OCI-M2 (cell line): Measurements from ENCODE around the gene SYCP2L.
"Not testable (repeated sequence)": the region's sequence is repeated elsewhere in the genome, so short reads cannot be mapped to it uniquely, and the experiment has no call there.

Experiments used
- DNase-seq: peaks from one replicate; lab custom pipeline; 2025; ENCODE audit not compliant: unreplicated experiment; lab: John Stamatoyannopoulos, UW

SYCP2L gene

GRCh38 chr6:10877871-10878270 is 9.0 kb upstream of the SYCP2L start:
- DNase-seq, result no peak

- DNase-seq, result no peak
Observed at GRCh38 chr6:10880366-10880765, 6.5 kb upstream of the SYCP2L start.

- DNase-seq, result not testable (repeated sequence)
Observed at GRCh38 chr6:10882253-10882630, 4.6 kb upstream of the SYCP2L start.

- DNase-seq, result no peak
Observed at GRCh38 chr6:10882657-10883171, 4.1 kb upstream of the SYCP2L start.

- no peak for DNase-seq
Observed at GRCh38 chr6:10883312-10884244, 3.3 kb upstream of the SYCP2L start.

GRCh38 chr6:10884245-10884972 is 2.4 kb upstream of the SYCP2L start:
- DNase-seq, result no peak

- DNase-seq, result not testable (repeated sequence)
Observed at GRCh38 chr6:10886365-10886690, 524 bp upstream of the SYCP2L start.

- DNase-seq, result no peak
Observed at GRCh38 chr6:10890151-10890550, 3.3 kb downstream of the SYCP2L start.

GRCh38 chr6:10891960-10892359 is 5.1 kb downstream of the SYCP2L start:
- no peak for DNase-seq

GRCh38 chr6:10894958-10895357 is 8.1 kb downstream of the SYCP2L start:
- DNase-seq, result no peak

- DNase-seq, result no peak
Observed at GRCh38 chr6:10896691-10897090, 9.8 kb downstream of the SYCP2L start.

- DNase-seq, result no peak
Observed at GRCh38 chr6:10901770-10902169, 14.9 kb downstream of the SYCP2L start.

GRCh38 chr6:10904015-10904414 is 17.2 kb downstream of the SYCP2L start:
- no peak for DNase-seq

- no peak for DNase-seq
Observed at GRCh38 chr6:10908228-10908627, 21.4 kb downstream of the SYCP2L start.

- not testable (repeated sequence) for DNase-seq
Observed at GRCh38 chr6:10919520-10919919, 32.7 kb downstream of the SYCP2L start.

GRCh38 chr6:10933126-10933525 is 46.3 kb downstream of the SYCP2L start:
- no peak for DNase-seq

GRCh38 chr6:10939840-10940239 is 53.0 kb downstream of the SYCP2L start:
- no peak for DNase-seq

GRCh38 chr6:10945845-10946244 is 59.0 kb downstream of the SYCP2L start:
- DNase-seq, result no peak

GRCh38 chr6:10947966-10948365 is 61.1 kb downstream of the SYCP2L start:
- DNase-seq, result no peak

GRCh38 chr6:10949579-10950490 is 63.0 kb downstream of the SYCP2L start:
- DNase-seq, result no peak

- DNase-seq, result no peak
Observed at GRCh38 chr6:10951675-10952282, 64.9 kb downstream of the SYCP2L start.
